ENCODE measurements around the gene GOPC. TPM values are rescaled to one million over a fixed set of nuclear protein-coding genes. Genes with fewer than 3 reads are reported as not detected.
A peak's percentile ranks its signal among the peaks of the same experiment; 100 is the strongest.

The GOPC gene
- total RNA-seq, 2 experiments from 2014 or later = 20.1 to 29.1 TPM

DNA sequence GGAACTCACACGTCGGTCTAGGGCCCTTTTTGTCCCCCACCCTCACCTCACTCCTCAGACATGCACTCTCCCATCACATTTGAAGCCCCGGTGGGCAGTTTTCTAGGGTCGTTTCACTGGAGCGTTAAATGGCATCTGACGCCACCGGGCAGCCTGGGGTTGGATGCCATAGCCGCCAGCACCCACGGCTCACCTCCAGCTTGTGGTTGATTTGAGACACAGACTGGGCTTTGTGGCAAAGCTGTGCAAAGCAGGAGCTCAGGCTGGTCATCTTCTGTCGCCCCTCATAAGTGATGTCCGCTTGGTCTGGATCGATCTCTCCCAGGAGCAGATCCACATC is 530 bp downstream of the GOPC start:
- Histone ChIP-seq H3K79me2 (ENCODE audit: insufficient read depth, low read depth, low read length) (peaks cover 53% of the 10 kb centered on the region), H3K4me3 (ENCODE audit: low read depth, low read length, poor library complexity, severe bottlenecking) (peak overlapping the region; percentile 92), H3K36me3 (ENCODE audit: insufficient read depth, low read length) (peaks cover 27% of the 10 kb centered on the region), H4K20me1 (ENCODE audit: insufficient read depth, low read length) (peaks cover 9% of the 10 kb centered on the region; the same call in 1 of the 2 replicates), H3K9me2 (ENCODE audit: insufficient read depth, low read length) (no peaks in the 10 kb centered on the region; the same call in 1 of the 2 replicates), H3K9me3 (ENCODE audit: low read length) (peaks cover 12% of the 10 kb centered on the region; the same call in 1 of the 2 replicates), H3K27ac (ENCODE audit: low read depth, low read length, poor library complexity, severe bottlenecking) (peak overlapping the region; percentile 53), H3K4me1 (ENCODE audit: insufficient read depth, low read length, poor library complexity, severe bottlenecking) (peaks cover 36% of the 10 kb centered on the region), H2AFZ (ENCODE audit: low read length) (peak overlapping the region; percentile 83; the same call in 1 of the 2 replicates), H3K4me2 (ENCODE audit: low read length) (peak overlapping the region; percentile 85)
- TF ChIP-seq, protein P1, sequence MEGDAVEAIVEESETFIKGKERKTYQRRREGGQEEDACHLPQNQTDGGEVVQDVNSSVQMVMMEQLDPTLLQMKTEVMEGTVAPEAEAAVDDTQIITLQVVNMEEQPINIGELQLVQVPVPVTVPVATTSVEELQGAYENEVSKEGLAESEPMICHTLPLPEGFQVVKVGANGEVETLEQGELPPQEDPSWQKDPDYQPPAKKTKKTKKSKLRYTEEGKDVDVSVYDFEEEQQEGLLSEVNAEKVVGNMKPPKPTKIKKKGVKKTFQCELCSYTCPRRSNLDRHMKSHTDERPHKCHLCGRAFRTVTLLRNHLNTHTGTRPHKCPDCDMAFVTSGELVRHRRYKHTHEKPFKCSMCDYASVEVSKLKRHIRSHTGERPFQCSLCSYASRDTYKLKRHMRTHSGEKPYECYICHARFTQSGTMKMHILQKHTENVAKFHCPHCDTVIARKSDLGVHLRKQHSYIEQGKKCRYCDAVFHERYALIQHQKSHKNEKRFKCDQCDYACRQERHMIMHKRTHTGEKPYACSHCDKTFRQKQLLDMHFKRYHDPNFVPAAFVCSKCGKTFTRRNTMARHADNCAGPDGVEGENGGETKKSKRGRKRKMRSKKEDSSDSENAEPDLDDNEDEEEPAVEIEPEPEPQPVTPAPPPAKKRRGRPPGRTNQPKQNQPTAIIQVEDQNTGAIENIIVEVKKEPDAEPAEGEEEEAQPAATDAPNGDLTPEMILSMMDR (conservative IDR thresholded peaks at IDR 0.05; ENCODE audit: low read length) = no peak
- no peak for TF ChIP-seq EZH2phosphoT487 (IDR thresholded peaks at IDR 0.05; ENCODE audit: borderline replicate concordance, low read depth, low read length)
- no TSS peak for BruUV-seq (replicated peaks)
- intact Hi-C loops (cut with micrococcal nuclease; ENCODE audit: unreplicated experiment) = loop anchor here (2.0 kb wide), 1 partner anchor 73 kb away; the partner anchor contains the start of gene NUS1
- POLR2A ChIA-PET = interaction anchor here (0.7 to 2.0 kb wide), 5 partner anchors 15 to 220 kb away, joined by 3 to 18 read pairs (median 3); no protein-coding TSS in a partner anchor
- DNase-seq (ENCODE audit: low spot score) = peak; percentile 45
- CTCF ChIA-PET (ENCODE audit: unreplicated experiment) = interaction anchor here (1.4 kb wide), 1 partner anchor 8 kb away, joined by 4 read pairs; no protein-coding TSS in a partner anchor

DNA sequence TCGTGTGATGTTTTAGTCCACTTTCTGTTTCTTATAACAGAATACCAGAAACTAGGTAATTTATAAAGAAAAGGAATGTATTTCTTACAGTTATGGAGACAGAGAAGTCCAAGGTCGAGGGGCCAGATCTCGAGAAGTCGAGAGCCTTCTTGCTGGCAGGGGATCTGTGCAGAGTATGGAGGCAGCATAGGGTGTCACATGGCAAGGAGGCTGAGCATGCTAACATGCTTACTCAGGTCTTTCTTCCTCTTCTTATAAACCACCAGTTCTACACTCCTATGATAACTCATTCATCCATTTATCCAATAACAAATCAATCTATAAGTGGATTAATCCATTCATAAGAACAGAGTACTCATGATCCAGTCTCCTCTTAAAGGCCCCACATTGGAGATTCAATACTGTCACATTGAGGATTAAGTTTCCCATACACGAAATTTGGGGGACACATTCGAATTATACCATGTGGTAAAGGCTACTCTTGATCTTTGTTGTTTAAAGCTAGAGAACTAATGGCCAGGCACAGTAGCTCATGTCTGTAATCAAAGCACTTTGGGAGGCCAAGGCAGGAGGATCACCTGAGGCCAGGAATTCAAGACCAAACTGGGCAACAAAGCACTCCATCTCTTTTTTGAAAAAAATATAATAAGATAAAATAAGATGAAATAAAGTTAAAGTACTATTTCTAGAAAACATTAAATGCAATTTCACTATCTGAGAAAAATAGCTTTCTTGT is 2.1 kb downstream of the GOPC start:
- H3K79me2 ChIP-seq (ENCODE audit: insufficient read depth, low read depth, low read length) = peaks cover 69% of the 10 kb centered on the region
- no peaks in the 10 kb centered on the region; the same call in 1 of the 2 replicates for H3K9me2 ChIP-seq (ENCODE audit: insufficient read depth, low read length)
- no TSS peak for BruUV-seq (replicated peaks)
- no peak for TF ChIP-seq EZH2phosphoT487 (IDR thresholded peaks at IDR 0.05; ENCODE audit: borderline replicate concordance, low read depth, low read length)
- peaks cover 9% of the 10 kb centered on the region; the same call in 1 of the 2 replicates for H4K20me1 ChIP-seq (ENCODE audit: insufficient read depth, low read length)
- peak overlapping the region; percentile 92 for H3K4me3 ChIP-seq (ENCODE audit: low read depth, low read length, poor library complexity, severe bottlenecking)
- peak; percentile 27 for DNase-seq (ENCODE audit: low spot score)
- H3K9me3 ChIP-seq (ENCODE audit: low read length) = peaks cover 13% of the 10 kb centered on the region; the same call in 1 of the 2 replicates
- ChIA-PET POLR2A (interaction anchor here (0.6 to 1.0 kb wide), 2 partner anchors 11 to 57 kb away, joined by 3 read pairs; no protein-coding TSS in a partner anchor), CTCF (ENCODE audit: unreplicated experiment) (no interaction called here)
- H3K4me1 ChIP-seq (ENCODE audit: insufficient read depth, low read length, poor library complexity, severe bottlenecking) = peaks cover 35% of the 10 kb centered on the region
- H3K4me2 ChIP-seq (ENCODE audit: low read length) = peak overlapping the region; percentile 85
- intact Hi-C loops (cut with micrococcal nuclease; ENCODE audit: unreplicated experiment) = no loop called here
- no peak overlapping the region for H3K27ac ChIP-seq (ENCODE audit: low read depth, low read length, poor library complexity, severe bottlenecking)
- peaks cover 31% of the 10 kb centered on the region for H3K36me3 ChIP-seq (ENCODE audit: insufficient read depth, low read length)
- no peak overlapping the region for H2AFZ ChIP-seq (ENCODE audit: low read length)

DNA sequence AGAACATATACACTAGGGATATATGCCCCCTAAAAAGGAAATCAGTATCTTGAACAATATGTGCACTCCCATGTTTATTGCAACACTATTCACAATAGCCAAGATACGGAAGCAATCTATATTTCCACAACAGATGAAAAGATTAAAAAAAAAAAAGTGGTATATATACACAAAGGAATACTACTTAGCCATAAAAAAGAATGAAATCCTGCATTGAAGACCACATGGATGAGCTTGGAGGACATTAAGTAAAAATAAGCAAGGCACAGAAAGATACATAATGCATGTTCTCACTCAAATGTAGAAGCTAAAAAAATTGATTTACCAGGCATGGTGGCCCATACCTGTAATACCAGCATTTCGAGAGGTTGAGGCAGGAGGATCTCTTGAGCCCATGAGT is 4.6 kb downstream of the GOPC start:
- no peak overlapping the region for H3K27ac ChIP-seq (ENCODE audit: low read depth, low read length, poor library complexity, severe bottlenecking)
- no peak overlapping the region for H2AFZ ChIP-seq (ENCODE audit: low read length)
- H3K9me3 ChIP-seq (ENCODE audit: low read length) = peaks cover 13% of the 10 kb centered on the region; the same call in 1 of the 2 replicates
- H4K20me1 ChIP-seq (ENCODE audit: insufficient read depth, low read length) = peaks cover 9% of the 10 kb centered on the region; the same call in 1 of the 2 replicates
- POLR2A ChIA-PET = interaction anchor here (1.6 to 1.9 kb wide), 2 partner anchors 12 to 20 kb away, joined by 6 to 7 read pairs; no protein-coding TSS in a partner anchor
- peaks cover 35% of the 10 kb centered on the region for H3K4me1 ChIP-seq (ENCODE audit: insufficient read depth, low read length, poor library complexity, severe bottlenecking)
- H3K36me3 ChIP-seq (ENCODE audit: insufficient read depth, low read length) = peaks cover 34% of the 10 kb centered on the region
- peaks cover 92% of the 10 kb centered on the region for H3K79me2 ChIP-seq (ENCODE audit: insufficient read depth, low read depth, low read length)
- intact Hi-C loops (cut with micrococcal nuclease; ENCODE audit: unreplicated experiment) = no loop called here
- no peak overlapping the region for H3K4me2 ChIP-seq (ENCODE audit: low read length)
- no peak for TF ChIP-seq EZH2phosphoT487 (IDR thresholded peaks at IDR 0.05; ENCODE audit: borderline replicate concordance, low read depth, low read length)
- TF ChIP-seq, protein P1 (conservative IDR thresholded peaks at IDR 0.05; ENCODE audit: low read length) = no peak
- no TSS peak for BruUV-seq (replicated peaks)
- no peaks in the 10 kb centered on the region for H3K9me2 ChIP-seq (ENCODE audit: insufficient read depth, low read length)
- no peak overlapping the region for H3K4me3 ChIP-seq (ENCODE audit: low read depth, low read length, poor library complexity, severe bottlenecking)
- CTCF ChIA-PET (ENCODE audit: unreplicated experiment) = no interaction called here
- no peak for DNase-seq (ENCODE audit: low spot score)
